HuH-7.5 (cell line): ENCODE results near the gene ARX.

Experiments used
- DNase-seq: peaks from one replicate; pipeline ENCODE4 v3.0.0; 2011; ENCODE audit warnings: low spot score

ARX gene

GRCh38 chrX:25001808-25002660 lies 13.7 kb downstream of the ARX start:
- DNase-seq: no peak

GRCh38 chrX:24999511-24999910 lies 16.3 kb downstream of the ARX start:
- no peak for DNase-seq

- DNase-seq: no peak
These were observed 19.6 kb downstream of the ARX start for GRCh38 chrX:24996096-24996709.

GRCh38 chrX:24993879-24994278 lies 21.9 kb downstream of the ARX start:
- no peak for DNase-seq

- no peak for DNase-seq
These were observed 25.2 kb downstream of the ARX start for GRCh38 chrX:24990535-24990934.

GRCh38 chrX:24988314-24988713 lies 27.5 kb downstream of the ARX start:
- DNase-seq: no peak

GRCh38 chrX:24987731-24988130 lies 28.0 kb downstream of the ARX start:
- DNase-seq: no peak

GRCh38 chrX:24985120-24985519 lies 30.6 kb downstream of the ARX start:
- no peak for DNase-seq

- no peak for DNase-seq
These were observed 31.8 kb downstream of the ARX start for GRCh38 chrX:24983931-24984330.

GRCh38 chrX:24982306-24982965 lies 33.3 kb downstream of the ARX start:
- DNase-seq: no peak

- no peak for DNase-seq
These were observed 34.7 kb downstream of the ARX start for GRCh38 chrX:24981030-24981429.

- DNase-seq: no peak
These were observed 36.7 kb downstream of the ARX start for GRCh38 chrX:24979081-24979480.

GRCh38 chrX:24969812-24970211 lies 46.0 kb downstream of the ARX start:
- DNase-seq: no peak

GRCh38 chrX:24965372-24965771 lies 50.4 kb downstream of the ARX start:
- DNase-seq: no peak

GRCh38 chrX:24963823-24964222 lies 51.9 kb downstream of the ARX start:
- DNase-seq: no peak

GRCh38 chrX:24961809-24962208 lies 54.0 kb downstream of the ARX start:
- no peak for DNase-seq

- DNase-seq: no peak
These were observed 58.9 kb downstream of the ARX start for GRCh38 chrX:24956828-24957227.

GRCh38 chrX:24955372-24955930 lies 60.3 kb downstream of the ARX start:
- no peak for DNase-seq

GRCh38 chrX:24954732-24955131 lies 61.0 kb downstream of the ARX start:
- no peak for DNase-seq
